Activated naive CD4-positive, alpha-beta T cell treated with anti-CD3 and anti-CD28 coated beads for 36 hours (primary cell): ENCODE measurements around the gene VSTM2L. TPM values are rescaled to one million over a fixed set of nuclear protein-coding genes. Genes with fewer than 3 reads are reported as not detected.

Experiments
- CTCF ChIA-PET: fragments of 350-600 bp; sonication (Branson Sonifier 250); formaldehyde crosslinking; loops from one replicate; lab custom pipeline; 2021; ENCODE audit warnings: antibody characterized with exemption; lab: Charles Lee
- DNase-seq: peaks from one replicate; pipeline ENCODE4 v3.0.0-alpha.2; 2020
- H3K27ac Mint-ChIP-seq: one replicate; pipeline ENCODE4 v1.8.0; 2021; ENCODE audit warnings: mild to moderate bottlenecking, mixed read lengths
- H3K27me3 Mint-ChIP-seq: one replicate; pipeline ENCODE4 v1.8.0; 2021; ENCODE audit warnings: low read depth, mixed read lengths
- H3K36me3 Mint-ChIP-seq: one replicate; pipeline ENCODE4 v1.8.0; 2021; ENCODE audit warnings: low read depth, mixed read lengths
- H3K4me1 Mint-ChIP-seq: one replicate; pipeline ENCODE4 v1.8.0; 2021; ENCODE audit warnings: low read depth, mixed read lengths
- H3K4me3 Mint-ChIP-seq: one replicate; pipeline ENCODE4 v1.8.0; 2021; ENCODE audit warnings: mild to moderate bottlenecking, moderate library complexity, mixed read lengths
- H3K9me3 Mint-ChIP-seq: one replicate; pipeline ENCODE4 v1.8.0; 2021; ENCODE audit warnings: mixed read lengths
- intact Hi-C: fragments of 100-400 bp; cut with micrococcal nuclease; formaldehyde crosslinking; loops from one replicate; pipeline ENCODE4 v1.15.1; 2023
- total RNA-seq, 2 experiments: library from RNA; stranded (reverse); gene quantifications; one replicate each; pipeline ENCODE4 v1.2.3, GENCODE V29; 2021

VSTM2L gene
- total RNA-seq, 2 experiments from 2014 or later: not detected

DNA sequence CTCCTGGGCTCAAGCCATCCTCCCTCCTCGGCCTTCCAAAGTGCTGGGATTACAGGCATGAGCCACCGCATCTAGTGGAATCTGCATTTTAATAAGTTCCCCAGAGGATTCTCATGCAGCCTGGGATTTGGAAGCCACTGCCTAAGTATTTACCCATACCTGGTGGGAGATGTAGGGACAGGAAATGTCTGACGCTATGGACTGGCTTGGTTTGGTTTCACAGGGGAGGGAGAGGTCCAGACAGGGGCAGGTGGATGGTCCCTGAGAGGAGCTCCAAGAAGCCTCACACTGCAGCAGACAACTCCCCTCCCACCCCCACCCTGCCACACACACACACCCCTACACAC lies 4.4 kb downstream of the VSTM2L start:
- Mint-ChIP-seq H3K36me3 (no peaks in the 10 kb centered on the region), H3K9me3 (no peaks in the 10 kb centered on the region), H3K27me3 (peaks cover 59% of the 10 kb centered on the region), H3K27ac (no peak overlapping the region), H3K4me3 (no peak overlapping the region), H3K4me1 (peaks cover 6% of the 10 kb centered on the region)
- no peak for DNase-seq
- CTCF ChIA-PET: interaction anchor here (1.3 kb wide), 1 partner anchor 13 kb away, joined by 3 read pairs; no protein-coding TSS in a partner anchor
- intact Hi-C loops: no loop called here

DNA sequence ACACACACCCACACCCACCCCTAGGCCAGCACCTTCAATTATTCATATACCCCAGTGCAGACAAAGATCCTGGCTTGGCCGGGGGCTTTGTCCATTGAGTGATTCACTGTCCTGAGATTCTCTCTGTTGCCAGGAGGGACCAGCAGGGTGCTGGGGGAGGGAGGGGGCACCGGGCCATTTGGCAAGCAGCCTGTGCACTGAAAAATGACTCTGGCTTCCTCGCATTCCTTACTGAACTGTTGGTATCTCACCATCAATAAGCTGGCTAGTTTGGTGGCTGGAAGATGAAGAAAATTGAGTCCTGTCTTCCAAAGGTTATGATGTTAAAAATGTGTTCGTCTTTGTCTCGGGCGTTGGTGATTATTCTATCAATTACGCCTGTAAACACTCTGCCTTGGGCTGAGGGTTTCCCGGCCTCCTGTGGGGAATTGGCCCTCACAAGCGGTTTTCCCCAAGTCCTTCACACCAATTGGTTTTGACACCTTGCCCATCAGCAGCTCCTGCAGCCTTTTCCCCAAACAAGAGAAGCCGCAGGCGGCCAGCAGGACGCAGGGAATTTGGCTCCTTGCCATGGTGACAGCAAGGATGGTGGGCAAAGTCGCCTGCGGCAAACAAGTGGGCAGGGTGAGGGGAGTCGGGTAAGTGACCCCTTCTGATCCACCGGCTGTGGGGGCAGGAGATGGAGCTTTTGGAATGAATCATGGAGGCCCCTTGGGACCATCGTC lies 4.9 kb downstream of the VSTM2L start:
- intact Hi-C loops: no loop called here
- Mint-ChIP-seq H3K27ac (no peak overlapping the region), H3K4me3 (no peak overlapping the region), H3K27me3 (peaks cover 61% of the 10 kb centered on the region), H3K4me1 (peaks cover 5% of the 10 kb centered on the region), H3K36me3 (no peaks in the 10 kb centered on the region), H3K9me3 (no peaks in the 10 kb centered on the region)
- CTCF ChIA-PET: interaction anchor here (1.3 kb wide), 1 partner anchor 12 kb away, joined by 3 read pairs; no protein-coding TSS in a partner anchor
- DNase-seq: no peak

DNA sequence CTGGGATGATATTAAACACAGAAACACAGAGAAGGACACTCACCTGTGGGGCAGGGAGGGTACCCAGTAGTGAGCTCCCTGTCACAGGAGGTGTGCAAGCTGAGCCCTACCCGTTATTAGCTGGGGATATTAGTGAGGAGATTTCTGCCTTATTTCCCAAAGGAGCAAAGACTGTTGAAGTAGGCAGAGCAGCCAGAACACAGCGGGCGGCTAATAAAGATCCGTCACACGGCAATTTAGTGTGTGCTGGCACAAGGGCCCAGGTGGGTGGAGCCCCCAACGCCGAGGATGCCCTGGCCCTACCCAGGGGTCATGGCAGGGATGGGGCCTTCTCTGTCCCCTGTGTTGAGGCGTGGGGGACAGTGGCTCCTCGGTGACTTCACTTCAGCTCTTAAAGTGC lies 8.3 kb downstream of the VSTM2L start:
- peaks cover 13% of the 10 kb centered on the region for H3K4me1 Mint-ChIP-seq
- DNase-seq: no peak
- H3K27me3 Mint-ChIP-seq: peaks cover 54% of the 10 kb centered on the region
- CTCF ChIA-PET: interaction anchor here (0.6 kb wide), 1 partner anchor 189 kb away, joined by 3 read pairs; no protein-coding TSS in a partner anchor
- H3K9me3 Mint-ChIP-seq: no peaks in the 10 kb centered on the region
- intact Hi-C loops: no loop called here
- no peak overlapping the region for H3K4me3 Mint-ChIP-seq
- no peak overlapping the region for H3K27ac Mint-ChIP-seq
- H3K36me3 Mint-ChIP-seq: no peaks in the 10 kb centered on the region

DNA sequence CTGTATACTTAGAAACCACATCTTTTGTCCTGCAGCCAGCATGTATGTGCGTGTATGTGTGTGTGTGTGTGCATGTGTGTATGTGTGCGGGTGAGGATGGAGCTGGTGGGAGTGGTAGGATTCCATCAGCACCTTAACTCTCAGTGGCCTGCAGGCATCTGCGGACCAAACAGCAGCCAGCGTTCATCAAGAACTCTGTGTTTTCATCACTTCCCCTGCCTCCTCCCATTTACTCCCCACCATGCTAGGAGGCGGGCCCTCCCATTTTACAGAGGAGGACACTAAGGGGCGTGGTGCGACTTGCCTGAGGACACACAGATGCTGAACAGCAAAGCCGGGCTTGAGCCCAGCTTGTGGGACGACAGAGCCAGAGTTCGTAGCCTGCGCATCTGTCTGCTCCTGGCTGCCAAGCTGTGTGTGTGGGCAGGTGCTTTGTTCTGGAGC lies 8.9 kb downstream of the VSTM2L start:
- intact Hi-C loops: no loop called here
- CTCF ChIA-PET: no interaction called here
- Mint-ChIP-seq H3K9me3 (no peaks in the 10 kb centered on the region), H3K4me3 (no peak overlapping the region), H3K27me3 (peaks cover 54% of the 10 kb centered on the region), H3K27ac (no peak overlapping the region), H3K36me3 (no peaks in the 10 kb centered on the region), H3K4me1 (peaks cover 15% of the 10 kb centered on the region)
- peak; percentile 29 for DNase-seq

DNA sequence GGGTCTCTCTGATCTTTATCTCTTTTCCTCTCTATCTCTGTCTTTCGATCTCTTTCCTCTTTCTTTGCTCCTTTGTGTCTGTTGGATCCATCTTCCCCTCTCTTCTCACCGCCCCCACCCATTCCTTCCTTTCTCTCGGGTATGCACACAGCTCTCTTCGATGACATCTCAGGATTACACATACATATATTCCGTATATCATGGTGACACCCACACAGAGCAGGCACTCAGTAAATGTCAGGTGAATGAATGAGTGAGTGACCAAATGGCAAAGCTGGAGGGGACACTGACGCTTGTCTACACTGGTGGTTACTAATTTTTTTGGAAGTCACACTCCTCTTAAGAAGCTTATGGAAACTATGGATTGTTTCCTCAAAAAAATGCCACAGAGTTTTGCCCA lies 9.9 kb downstream of the VSTM2L start:
- Mint-ChIP-seq H3K36me3 (no peaks in the 10 kb centered on the region), H3K9me3 (no peaks in the 10 kb centered on the region), H3K4me3 (no peak overlapping the region), H3K27ac (no peak overlapping the region), H3K4me1 (peaks cover 15% of the 10 kb centered on the region), H3K27me3 (peaks cover 45% of the 10 kb centered on the region)
- intact Hi-C loops: no loop called here
- CTCF ChIA-PET: no interaction called here
- DNase-seq: no peak

DNA sequence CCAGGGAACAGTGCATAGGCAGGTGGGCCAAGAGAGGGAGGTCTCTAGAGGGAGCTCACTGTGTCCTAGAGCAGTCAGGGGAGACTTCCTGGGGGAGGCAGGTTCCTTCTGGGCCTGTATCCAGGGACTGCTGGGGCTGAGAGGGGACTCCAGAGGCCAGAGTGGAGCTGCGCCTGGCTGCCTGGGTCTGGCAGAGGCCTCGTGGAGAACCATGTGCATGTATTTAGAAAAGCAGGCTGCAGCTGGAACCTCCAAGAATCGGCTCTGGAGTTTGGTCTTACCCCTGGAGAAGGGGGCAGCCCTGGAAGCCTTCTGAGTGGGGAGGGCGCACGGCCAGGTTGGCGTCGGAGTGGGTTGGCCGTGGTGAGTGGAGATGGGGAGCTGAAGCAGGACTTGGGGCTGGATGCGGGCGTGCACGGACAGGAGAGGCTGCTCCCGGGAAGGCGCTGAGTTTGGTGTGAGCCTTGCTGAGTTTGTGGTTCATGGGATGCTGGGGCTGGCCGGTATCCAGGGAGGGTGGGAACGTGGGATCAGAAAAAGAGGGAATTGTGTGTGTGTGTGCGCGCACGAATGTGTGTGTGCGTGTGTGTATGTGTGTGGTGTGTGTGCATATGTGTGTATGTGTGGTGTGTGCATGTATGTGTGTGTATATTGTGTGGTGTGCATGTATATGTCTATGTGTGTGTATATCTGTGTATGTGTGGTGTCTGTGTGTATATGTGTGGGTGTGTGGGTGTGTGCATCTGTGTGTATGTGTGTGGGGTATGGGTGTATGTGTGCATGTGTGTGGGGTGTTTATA lies 10.8 kb downstream of the VSTM2L start:
- DNase-seq: no peak
- H3K4me3 Mint-ChIP-seq: no peak overlapping the region
- H3K9me3 Mint-ChIP-seq: no peaks in the 10 kb centered on the region
- CTCF ChIA-PET: interaction anchor here (0.5 kb wide), 1 partner anchor 162 kb away, joined by 7 read pairs; no protein-coding TSS in a partner anchor
- H3K27me3 Mint-ChIP-seq: peaks cover 39% of the 10 kb centered on the region
- H3K27ac Mint-ChIP-seq: no peak overlapping the region
- no peaks in the 10 kb centered on the region for H3K36me3 Mint-ChIP-seq
- intact Hi-C loops: no loop called here
- peaks cover 15% of the 10 kb centered on the region for H3K4me1 Mint-ChIP-seq

DNA sequence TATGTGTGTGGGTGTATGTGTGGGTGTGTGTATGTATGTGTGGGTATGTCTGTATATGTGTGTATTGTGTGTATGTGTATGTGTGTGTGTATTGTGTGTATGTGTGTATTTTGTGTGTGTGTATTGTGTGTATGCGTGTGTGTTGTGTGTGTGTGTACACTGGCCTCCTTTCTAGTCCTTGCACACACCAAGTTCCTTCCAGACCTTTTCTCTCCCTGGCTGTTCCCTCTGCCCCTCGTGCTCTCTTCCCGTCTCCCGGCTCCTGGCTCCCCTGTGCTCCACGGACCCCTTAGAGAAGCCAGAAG lies 11.4 kb downstream of the VSTM2L start:
- H3K9me3 Mint-ChIP-seq: no peaks in the 10 kb centered on the region
- peaks cover 34% of the 10 kb centered on the region for H3K27me3 Mint-ChIP-seq
- no peak overlapping the region for H3K4me3 Mint-ChIP-seq
- no peak for DNase-seq
- H3K27ac Mint-ChIP-seq: no peak overlapping the region
- H3K4me1 Mint-ChIP-seq: peaks cover 15% of the 10 kb centered on the region
- intact Hi-C loops: no loop called here
- CTCF ChIA-PET: no interaction called here
- no peaks in the 10 kb centered on the region for H3K36me3 Mint-ChIP-seq

DNA sequence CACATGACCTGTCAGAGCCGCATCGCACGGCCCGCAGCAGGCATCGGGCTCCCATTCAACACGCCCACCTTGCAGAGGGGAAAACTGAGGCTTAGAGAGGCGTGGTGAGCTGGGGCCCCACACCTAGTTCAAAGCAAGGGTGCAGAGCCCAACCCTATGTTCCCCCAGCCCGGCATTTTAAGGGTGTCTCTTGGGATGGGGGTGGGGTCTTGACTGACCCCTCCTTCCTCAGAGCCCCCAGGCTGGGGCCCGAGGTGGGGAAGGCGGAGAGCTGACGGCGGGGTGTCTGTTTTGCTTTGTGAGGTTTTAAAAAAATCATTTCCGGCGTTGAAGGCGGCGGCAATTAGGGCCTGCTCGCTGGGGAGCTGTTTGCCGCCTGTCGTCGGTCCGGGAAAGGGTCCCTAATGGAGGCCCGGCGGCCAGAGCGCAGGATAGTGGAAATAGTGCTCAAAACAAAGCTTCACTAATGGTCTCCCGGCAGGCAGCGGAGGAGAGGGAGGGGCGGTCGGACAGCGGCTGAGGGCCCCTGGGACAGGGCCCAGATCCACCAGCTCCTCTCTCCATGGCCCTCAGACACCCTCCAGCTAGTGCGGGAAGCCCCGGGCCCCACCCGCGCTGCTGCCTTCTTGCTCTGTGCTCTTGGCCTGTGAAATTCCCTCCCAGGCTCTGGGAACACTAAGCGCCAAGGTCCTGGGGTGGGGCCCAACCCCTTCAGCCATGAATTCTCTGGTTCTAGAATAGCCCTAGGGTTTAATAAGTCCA lies 11.9 kb downstream of the VSTM2L start:
- Mint-ChIP-seq H3K27me3 (peaks cover 34% of the 10 kb centered on the region), H3K9me3 (no peaks in the 10 kb centered on the region), H3K27ac (no peak overlapping the region), H3K4me1 (peaks cover 15% of the 10 kb centered on the region), H3K36me3 (no peaks in the 10 kb centered on the region), H3K4me3 (no peak overlapping the region)
- CTCF ChIA-PET: interaction anchor here (0.6 to 1.4 kb wide), 2 partner anchors 299 to 565 kb away, joined by 3 read pairs; no protein-coding TSS in a partner anchor
- peak; percentile 28 for DNase-seq
- intact Hi-C loops: no loop called here

DNA sequence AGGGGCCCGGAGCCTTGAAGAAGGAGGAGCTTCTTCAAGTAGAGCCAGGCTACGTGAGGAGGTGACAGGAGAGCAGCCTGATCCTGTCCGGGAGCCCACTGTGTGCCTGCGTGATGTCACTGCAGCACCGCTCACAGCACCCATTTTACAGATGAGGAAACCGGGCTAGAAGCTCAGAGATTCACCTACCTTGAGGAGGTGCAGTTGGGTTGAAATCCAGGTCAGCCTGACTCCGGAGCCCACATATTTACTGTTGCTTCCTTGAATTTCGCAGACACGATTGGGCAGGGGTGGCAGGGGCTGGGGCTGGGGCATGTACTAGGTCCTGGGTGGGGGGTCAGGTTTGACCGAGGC lies 12.5 kb downstream of the VSTM2L start:
- H3K27me3 Mint-ChIP-seq: peaks cover 34% of the 10 kb centered on the region
- H3K4me3 Mint-ChIP-seq: no peak overlapping the region
- CTCF ChIA-PET: interaction anchor here (1.4 kb wide), 1 partner anchor 299 kb away, joined by 3 read pairs; no protein-coding TSS in a partner anchor
- DNase-seq: no peak
- peaks cover 15% of the 10 kb centered on the region for H3K4me1 Mint-ChIP-seq
- H3K36me3 Mint-ChIP-seq: no peaks in the 10 kb centered on the region
- intact Hi-C loops: no loop called here
- no peaks in the 10 kb centered on the region for H3K9me3 Mint-ChIP-seq
- no peak overlapping the region for H3K27ac Mint-ChIP-seq

DNA sequence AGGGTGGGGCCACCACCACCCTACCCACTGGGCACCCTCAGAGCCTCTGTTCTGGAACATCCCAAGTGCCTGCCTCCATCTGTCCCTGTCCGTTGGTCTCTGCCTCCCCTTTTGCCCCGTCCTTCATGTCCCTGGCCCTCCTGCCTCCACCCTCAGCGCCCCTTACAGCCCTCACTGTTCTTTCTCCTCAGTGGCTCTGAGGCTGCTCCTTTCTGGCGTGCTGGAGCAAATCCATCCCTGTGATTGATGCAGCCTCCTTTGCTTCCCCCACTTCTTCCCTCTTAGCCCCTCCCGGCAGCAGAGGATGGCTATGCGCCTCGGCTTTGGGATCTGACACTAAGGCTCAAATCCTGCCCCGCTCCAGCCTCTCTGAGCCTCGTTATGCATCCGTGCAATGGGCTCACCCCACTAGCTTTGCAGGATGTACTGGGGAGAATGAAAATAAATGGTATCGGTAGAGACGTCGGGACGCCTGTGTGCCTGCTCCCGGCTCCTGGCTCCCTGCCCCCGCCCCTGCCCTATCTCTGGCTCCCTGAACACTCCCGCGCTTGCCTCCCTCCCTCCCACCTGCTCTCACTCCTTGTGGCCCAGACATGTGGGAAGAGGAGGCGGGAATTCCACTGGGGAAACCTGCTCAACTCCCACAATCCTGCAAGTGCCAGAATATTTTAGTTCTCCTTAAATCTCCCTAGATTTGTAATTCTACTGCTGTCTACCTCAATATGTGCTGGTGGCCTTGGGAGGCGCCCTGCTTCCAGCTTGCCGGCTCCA lies 13.1 kb downstream of the VSTM2L start:
- Mint-ChIP-seq H3K9me3 (no peaks in the 10 kb centered on the region), H3K27ac (no peak overlapping the region), H3K4me3 (no peak overlapping the region), H3K27me3 (peaks cover 34% of the 10 kb centered on the region), H3K36me3 (no peaks in the 10 kb centered on the region), H3K4me1 (peaks cover 15% of the 10 kb centered on the region)
- CTCF ChIA-PET: interaction anchor here (1.4 kb wide), 1 partner anchor 300 kb away, joined by 3 read pairs; no protein-coding TSS in a partner anchor
- DNase-seq: no peak
- intact Hi-C loops: no loop called here

DNA sequence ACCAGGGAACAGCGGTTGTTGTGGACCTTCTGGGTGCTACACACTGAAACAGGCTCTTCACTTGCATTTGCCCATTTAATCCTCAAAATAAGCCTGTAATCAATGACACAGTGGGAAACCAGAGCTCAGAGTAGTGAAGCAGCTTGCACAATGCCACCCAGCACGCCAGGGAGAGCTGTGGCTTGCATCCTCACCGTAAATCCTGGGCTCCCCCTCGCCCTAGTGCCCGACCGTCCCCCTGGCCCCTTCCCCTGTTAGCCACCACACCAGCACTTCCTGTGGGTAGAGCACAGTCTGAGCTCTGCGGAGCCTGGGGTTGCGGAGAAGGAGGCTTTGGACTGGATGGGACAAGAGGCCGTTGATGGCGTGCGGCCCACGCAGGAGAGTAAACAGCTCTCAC lies 14.5 kb downstream of the VSTM2L start:
- Mint-ChIP-seq H3K4me1 (peaks cover 25% of the 10 kb centered on the region), H3K4me3 (no peak overlapping the region), H3K9me3 (no peaks in the 10 kb centered on the region), H3K36me3 (no peaks in the 10 kb centered on the region), H3K27me3 (peaks cover 23% of the 10 kb centered on the region), H3K27ac (no peak overlapping the region)
- DNase-seq: no peak
- CTCF ChIA-PET: no interaction called here
- intact Hi-C loops: no loop called here

DNA sequence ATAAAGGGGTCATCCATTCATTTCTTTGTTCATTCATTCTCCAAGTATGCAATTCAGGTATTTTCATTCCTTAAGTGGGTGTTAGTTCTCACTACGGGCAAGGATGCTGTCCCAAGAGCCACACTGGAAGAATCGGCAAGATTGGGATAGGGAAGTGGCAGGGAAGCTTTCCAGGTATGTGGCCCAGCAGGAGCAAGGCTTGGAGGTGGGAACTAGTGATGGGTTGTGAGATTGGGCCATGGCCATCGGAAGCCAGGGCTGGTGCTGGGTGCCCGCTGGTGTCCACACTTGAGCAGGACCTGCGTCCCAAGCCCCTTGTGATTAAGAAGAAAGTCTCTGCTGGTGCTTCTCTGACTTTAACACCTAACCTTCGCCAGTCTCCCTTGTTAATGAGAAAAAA lies 15.1 kb downstream of the VSTM2L start:
- intact Hi-C loops: no loop called here
- Mint-ChIP-seq H3K27me3 (peaks cover 19% of the 10 kb centered on the region), H3K4me1 (peaks cover 26% of the 10 kb centered on the region), H3K27ac (no peak overlapping the region), H3K4me3 (no peak overlapping the region), H3K9me3 (no peaks in the 10 kb centered on the region), H3K36me3 (no peaks in the 10 kb centered on the region)
- CTCF ChIA-PET: no interaction called here
- no peak for DNase-seq
